OCI-LY1 (cell line): ENCODE measurements around the gene ZNF277.

Experiments
- EZH2 ChIP-seq: fragments of 200-600 bp; sonication (generic), shearing (Covaris generic); IDR thresholded peaks from 2 replicates; pipeline ENCODE4 v1.8.0; 2017; ENCODE audit warnings: borderline replicate concordance, mixed run types, mild to moderate bottlenecking, antibody characterized with exemption, low read length, moderate library complexity, mixed read lengths
- TF ChIP-seq, protein P1 (sequence below): fragments of 200-600 bp; sonication (generic), shearing (Covaris generic); IDR thresholded peaks from 2 replicates; pipeline ENCODE4 v1.5.1; 2017; ENCODE audit warnings: mild to moderate bottlenecking, antibody characterized with exemption, low read length, moderate library complexity, mixed read lengths

DNA sequence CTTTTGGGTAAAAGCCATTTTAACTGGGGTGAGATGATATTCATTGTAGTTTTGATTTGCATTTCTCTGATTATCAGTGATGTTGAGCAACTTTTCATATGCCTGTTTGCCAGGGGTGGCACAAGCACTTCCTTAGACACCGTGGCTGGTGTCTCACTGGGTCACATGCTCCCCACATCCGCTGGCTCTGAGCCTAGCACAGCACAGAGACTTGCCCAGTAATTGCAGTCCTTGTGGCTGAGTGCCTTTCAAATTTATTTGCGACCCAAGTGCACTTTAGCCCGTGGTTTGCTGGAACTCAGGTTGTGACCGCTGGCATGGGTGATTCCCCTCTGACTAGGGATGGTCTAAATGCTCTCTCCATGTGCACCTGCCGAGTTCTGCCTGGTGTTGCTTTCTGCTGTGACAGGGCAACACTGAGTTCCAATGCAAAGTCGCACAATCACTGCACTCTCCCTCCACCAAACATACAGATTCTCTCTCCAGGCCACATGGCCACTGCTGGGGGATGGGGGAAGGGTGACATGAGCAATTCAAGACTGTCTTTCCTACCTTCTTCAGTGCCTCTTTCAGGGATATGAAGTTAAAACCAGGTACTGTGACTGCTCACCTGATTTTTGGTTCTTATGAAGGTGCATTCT is 66.5 kb downstream of the ZNF277 start:
- TF ChIP-seq, protein P1, sequence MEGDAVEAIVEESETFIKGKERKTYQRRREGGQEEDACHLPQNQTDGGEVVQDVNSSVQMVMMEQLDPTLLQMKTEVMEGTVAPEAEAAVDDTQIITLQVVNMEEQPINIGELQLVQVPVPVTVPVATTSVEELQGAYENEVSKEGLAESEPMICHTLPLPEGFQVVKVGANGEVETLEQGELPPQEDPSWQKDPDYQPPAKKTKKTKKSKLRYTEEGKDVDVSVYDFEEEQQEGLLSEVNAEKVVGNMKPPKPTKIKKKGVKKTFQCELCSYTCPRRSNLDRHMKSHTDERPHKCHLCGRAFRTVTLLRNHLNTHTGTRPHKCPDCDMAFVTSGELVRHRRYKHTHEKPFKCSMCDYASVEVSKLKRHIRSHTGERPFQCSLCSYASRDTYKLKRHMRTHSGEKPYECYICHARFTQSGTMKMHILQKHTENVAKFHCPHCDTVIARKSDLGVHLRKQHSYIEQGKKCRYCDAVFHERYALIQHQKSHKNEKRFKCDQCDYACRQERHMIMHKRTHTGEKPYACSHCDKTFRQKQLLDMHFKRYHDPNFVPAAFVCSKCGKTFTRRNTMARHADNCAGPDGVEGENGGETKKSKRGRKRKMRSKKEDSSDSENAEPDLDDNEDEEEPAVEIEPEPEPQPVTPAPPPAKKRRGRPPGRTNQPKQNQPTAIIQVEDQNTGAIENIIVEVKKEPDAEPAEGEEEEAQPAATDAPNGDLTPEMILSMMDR: no peak
- no peak for TF ChIP-seq EZH2
